Kidney epithelial cell (primary cell): Measurements from ENCODE around the gene ONECUT1. TPM values are rescaled to one million over a fixed set of nuclear protein-coding genes. Genes with fewer than 3 reads are reported as not detected.

Experiments
- DNase-seq: peaks from one replicate; pipeline ENCODE4 v3.0.0-alpha.2; 2010; ENCODE audit warnings: low read depth
- H3K27me3 ChIP-seq: 2 replicates; pipeline ENCODE4 v1.6.0; 2011; ENCODE audit warnings: low read length; ENCODE audit not compliant: control insufficient read depth, insufficient read depth
- H3K36me3 ChIP-seq: 2 replicates; pipeline ENCODE4 v1.5.1; 2011; ENCODE audit warnings: low read length; ENCODE audit not compliant: control insufficient read depth, insufficient read depth
- H3K4me3 ChIP-seq: 2 replicates; pipeline ENCODE4 v1.5.1; 2011; ENCODE audit warnings: low read depth, mild to moderate bottlenecking, control low read depth, low read length
- total RNA-seq: library from RNA; depleted of rRNA; stranded (reverse); fragments of >200 nt; gene quantifications from 2 replicates; pipeline ENCODE4 v1.2.3, GENCODE V29; 2015
- TF ChIP-seq, protein P1 (sequence below): IDR thresholded peaks from 2 replicates; pipeline ENCODE4 v1.5.1; 2011; ENCODE audit warnings: mild to moderate bottlenecking, moderate library complexity, low read length, control low read depth, inconsistent platforms; ENCODE audit not compliant: insufficient read depth, poor library complexity, severe bottlenecking

ONECUT1 gene
- total RNA-seq, 1 donor from 2014 or later, result not detected

DNA sequence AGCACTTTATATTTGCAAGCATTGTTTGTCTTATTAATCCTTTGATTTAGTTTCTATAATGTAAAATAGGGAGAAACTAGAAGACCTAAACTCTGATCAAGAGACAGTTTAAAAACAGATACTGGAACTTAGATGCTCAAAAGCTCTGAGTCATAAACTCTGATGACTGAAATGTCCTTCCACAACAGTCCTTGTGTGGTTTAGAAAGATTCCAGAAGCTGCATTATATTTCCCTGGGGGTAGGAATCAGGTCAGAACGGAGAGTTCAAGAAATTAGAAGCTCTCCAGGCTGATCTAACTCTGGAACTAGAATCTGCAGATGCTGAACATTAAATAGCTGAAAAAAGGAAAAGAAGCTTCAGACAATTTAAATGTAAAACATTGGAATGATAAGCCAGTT, 18.3 kb upstream of the ONECUT1 start:
- DNase-seq, result no peak
- TF ChIP-seq, protein P1, sequence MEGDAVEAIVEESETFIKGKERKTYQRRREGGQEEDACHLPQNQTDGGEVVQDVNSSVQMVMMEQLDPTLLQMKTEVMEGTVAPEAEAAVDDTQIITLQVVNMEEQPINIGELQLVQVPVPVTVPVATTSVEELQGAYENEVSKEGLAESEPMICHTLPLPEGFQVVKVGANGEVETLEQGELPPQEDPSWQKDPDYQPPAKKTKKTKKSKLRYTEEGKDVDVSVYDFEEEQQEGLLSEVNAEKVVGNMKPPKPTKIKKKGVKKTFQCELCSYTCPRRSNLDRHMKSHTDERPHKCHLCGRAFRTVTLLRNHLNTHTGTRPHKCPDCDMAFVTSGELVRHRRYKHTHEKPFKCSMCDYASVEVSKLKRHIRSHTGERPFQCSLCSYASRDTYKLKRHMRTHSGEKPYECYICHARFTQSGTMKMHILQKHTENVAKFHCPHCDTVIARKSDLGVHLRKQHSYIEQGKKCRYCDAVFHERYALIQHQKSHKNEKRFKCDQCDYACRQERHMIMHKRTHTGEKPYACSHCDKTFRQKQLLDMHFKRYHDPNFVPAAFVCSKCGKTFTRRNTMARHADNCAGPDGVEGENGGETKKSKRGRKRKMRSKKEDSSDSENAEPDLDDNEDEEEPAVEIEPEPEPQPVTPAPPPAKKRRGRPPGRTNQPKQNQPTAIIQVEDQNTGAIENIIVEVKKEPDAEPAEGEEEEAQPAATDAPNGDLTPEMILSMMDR, result no peak
- H3K27me3 ChIP-seq, result peaks cover 45% of the 10 kb centered on the region
- H3K4me3 ChIP-seq, result no peak overlapping the region
- no peaks in the 10 kb centered on the region for H3K36me3 ChIP-seq

DNA sequence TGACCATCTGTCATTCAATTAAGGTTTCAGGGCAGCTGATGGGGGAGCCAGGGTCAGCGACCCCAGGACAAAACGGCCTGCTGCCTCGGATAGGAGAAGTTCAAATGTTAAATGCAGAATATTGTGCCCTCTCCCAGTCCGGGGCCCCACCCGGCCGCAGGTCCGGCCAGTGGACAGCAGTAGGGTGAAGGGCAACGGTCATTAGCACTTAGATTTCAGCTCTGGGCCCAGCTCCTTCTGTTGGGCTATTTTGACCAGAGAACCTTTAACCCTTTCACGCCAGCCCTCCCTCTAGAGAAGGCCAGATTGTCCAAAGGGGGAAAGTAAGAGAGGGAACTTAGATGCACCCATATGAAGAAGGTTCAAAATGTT, 16.1 kb upstream of the ONECUT1 start:
- H3K27me3 ChIP-seq, result peaks cover 64% of the 10 kb centered on the region
- DNase-seq, result no peak
- TF ChIP-seq, protein P1, result no peak

DNA sequence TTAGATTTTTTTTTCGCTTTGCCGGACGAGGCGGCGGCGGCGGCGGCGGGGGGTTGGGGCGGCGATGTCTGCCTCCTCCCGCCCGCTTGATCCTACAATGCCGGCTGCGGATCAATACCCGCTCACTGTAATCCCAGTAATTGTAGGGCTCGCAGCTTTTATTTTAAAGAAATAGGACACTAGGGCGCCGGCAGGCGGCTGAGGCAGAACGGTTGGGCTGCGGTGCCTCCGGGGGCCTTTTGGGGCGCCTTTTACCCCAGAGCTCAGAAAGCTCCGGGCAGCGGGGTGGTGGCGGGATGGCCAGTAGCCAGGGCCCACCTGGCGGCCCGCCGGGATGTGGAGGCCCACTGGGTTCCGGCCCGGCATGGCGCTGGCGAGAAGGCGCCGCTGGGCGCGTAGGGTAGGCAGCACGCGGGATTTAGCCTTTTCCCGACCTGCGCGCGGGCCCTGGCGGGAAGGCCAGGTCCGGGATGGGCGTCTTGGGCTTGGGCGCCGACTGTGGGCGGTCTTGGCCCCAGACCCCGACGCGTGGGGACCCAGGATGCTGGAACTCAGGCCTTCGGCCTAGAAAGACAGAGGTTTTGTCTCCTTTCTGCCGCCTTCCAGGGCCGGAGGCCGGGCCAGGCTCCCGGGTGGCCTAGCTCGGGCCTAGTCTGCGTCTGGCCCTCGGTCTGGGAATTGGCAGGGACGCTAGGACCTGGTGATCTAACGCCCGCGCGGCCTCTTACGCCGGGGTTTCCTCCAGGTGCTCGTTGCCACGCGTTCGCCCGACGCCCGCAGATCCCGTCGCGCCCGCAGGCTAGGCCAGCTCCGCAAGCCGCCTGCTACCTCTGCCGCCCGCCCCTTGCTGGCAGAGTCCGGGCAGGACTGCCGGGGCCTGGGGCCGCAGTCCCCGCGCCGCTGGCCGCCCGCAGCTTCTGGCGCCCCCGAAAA, 15.5 kb upstream of the ONECUT1 start:
- Histone ChIP-seq H3K4me3 (no peak overlapping the region), H3K36me3 (no peaks in the 10 kb centered on the region), H3K27me3 (peaks cover 71% of the 10 kb centered on the region)
- TF ChIP-seq, protein P1, result peak; percentile 15
- DNase-seq, result no peak

More for the DNA sequence above, 16.1 kb upstream of the ONECUT1 start:
- Histone ChIP-seq H3K4me3 (no peak overlapping the region), H3K36me3 (no peaks in the 10 kb centered on the region)

DNA sequence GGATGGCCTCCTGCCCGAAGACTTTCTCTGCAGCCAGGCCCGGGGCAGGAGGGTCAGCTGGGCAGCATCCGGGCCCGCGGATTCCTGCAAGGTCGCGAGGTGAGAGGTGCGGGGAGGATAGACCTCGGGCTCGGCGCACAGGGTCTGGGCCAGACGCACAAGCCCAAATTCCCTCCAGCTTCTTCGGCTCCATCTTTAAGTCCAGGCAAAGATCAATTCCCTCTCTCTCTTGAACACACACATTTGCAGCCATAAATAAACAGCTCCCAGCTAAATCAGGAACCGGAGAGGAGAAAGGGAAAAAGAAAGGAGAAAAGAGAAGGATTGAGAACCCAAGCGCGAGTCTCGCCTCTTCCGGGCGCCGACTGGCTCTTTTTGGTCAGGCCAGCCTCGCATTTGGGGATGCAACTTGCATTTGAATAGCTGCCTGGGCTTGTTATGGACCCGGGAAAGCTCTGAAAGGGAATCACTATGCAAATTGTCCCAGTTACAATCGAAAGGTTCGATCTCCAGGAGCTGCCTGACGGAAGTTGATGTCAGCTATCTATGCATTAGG, 14.5 kb upstream of the ONECUT1 start:
- no peak overlapping the region for H3K4me3 ChIP-seq
- no peaks in the 10 kb centered on the region for H3K36me3 ChIP-seq
- TF ChIP-seq, protein P1, result no peak
- DNase-seq, result no peak
- peaks cover 72% of the 10 kb centered on the region for H3K27me3 ChIP-seq

DNA sequence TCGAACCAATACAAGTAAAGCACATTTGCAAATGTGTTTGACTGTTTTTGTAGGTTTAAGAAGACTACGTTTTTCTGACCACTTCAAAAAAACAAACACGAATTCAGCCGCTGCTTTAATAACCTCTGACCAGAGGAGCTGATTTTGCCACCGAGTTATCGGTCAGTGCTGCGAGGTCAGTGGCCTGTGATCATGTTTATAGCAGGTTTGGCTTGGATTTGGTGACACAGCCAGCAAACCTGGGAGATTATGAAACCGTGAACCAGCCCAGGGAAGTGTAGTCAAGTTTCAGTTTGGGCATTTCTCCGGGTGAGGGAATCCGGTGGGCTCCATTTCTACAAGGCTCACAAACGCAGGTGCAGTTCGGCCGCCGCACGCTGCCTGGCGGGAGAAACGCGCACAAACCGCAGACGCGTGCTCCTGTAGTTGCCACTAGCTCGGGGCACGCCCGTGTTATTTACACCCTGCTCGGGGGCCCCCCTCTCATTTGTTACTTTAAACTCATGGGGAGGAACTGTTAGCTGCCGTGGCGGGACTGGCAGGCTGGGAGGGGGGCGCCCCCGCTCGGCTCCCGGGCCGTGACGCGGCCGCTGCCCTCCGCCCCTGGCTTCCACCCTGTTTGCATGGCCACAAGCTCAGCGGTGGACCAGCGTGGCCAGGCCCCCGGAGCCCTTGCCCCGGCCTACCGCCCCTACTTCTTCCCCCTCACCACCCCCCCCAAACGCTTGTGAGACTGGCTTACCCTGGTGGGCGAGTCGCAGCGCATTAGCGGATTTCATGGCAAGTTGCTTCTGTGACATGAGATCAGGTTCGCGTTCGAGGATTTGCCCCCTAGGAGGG, 13.6 kb upstream of the ONECUT1 start:
- Histone ChIP-seq H3K36me3 (no peaks in the 10 kb centered on the region), H3K4me3 (no peak overlapping the region), H3K27me3 (peaks cover 75% of the 10 kb centered on the region)
- DNase-seq, result no peak
- TF ChIP-seq, protein P1, result no peak
